ENCODE data around the gene CEP128.
"Not testable (repeated sequence)": the region's sequence is repeated elsewhere in the genome, so short reads cannot be mapped to it uniquely, and the experiment has no call there.

Gene CEP128

GRCh38 chr14:80923368-80923767 lies 18.2 kb downstream of the CEP128 start:
- DNase-seq (ENCODE audit: extremely low spot score), result no peak
- TF ChIP-seq L3MBTL2 (conservative IDR thresholded peaks at IDR 0.05) (no peak), NFRKB (IDR thresholded peaks at IDR 0.05) (no peak), CTBP1 (IDR thresholded peaks at IDR 0.05; ENCODE audit: borderline replicate concordance) (no peak), FOXA1 (IDR thresholded peaks at IDR 0.05) (no peak), TARDBP (IDR thresholded peaks at IDR 0.05) (no peak), SUZ12 (IDR thresholded peaks at IDR 0.05) (no peak), ZNF384 (IDR thresholded peaks at IDR 0.05) (no peak), ARNT (IDR thresholded peaks at IDR 0.05) (no peak), BHLHE40 (IDR thresholded peaks at IDR 0.05; ENCODE audit: borderline replicate concordance) (no peak), ELF4 (IDR thresholded peaks at IDR 0.05) (no peak), FOXM1 (IDR thresholded peaks at IDR 0.05; ENCODE audit: borderline replicate concordance) (no peak), LEF1 (IDR thresholded peaks at IDR 0.05; ENCODE audit: borderline replicate concordance) (no peak), FOXK2 (IDR thresholded peaks at IDR 0.05) (no peak), HDGF (IDR thresholded peaks at IDR 0.05; ENCODE audit: borderline replicate concordance) (no peak)
- TF ChIP-seq, protein P1, sequence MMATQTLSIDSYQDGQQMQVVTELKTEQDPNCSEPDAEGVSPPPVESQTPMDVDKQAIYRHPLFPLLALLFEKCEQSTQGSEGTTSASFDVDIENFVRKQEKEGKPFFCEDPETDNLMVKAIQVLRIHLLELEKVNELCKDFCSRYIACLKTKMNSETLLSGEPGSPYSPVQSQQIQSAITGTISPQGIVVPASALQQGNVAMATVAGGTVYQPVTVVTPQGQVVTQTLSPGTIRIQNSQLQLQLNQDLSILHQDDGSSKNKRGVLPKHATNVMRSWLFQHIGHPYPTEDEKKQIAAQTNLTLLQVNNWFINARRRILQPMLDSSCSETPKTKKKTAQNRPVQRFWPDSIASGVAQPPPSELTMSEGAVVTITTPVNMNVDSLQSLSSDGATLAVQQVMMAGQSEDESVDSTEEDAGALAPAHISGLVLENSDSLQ (IDR thresholded peaks at IDR 0.05), result no peak
- ChIA-PET POLR2A (interaction anchor here (1.5 kb wide), 1 partner anchor 17 kb away, joined by 3 read pairs; no protein-coding TSS in a partner anchor), CTCF (interaction anchor here (0.5 kb wide), 1 partner anchor 15 kb away, joined by 3 read pairs; no protein-coding TSS in a partner anchor)

DNA sequence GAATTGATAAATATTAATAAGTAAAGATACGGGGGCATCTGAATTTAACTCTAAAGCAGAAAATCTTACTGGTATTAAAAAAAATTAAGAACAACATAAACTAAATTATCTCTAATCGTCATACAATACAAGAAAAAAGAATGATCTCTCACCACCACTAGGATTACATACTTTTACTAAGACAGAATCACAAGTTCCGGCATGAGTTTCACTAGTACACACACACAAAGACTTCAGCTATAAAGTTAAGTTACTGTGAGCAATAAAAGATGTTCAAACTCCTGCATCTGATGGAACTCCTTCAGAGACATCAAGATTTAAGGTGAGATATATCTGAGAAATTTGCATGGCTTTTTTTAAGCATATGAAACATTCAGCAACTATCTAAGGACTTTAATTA lies 21.9 kb downstream of the CEP128 start:
- no peak for DNase-seq (ENCODE audit: extremely low spot score)
- ChIA-PET POLR2A (no interaction called here), CTCF (no interaction called here)
- TF ChIP-seq SUZ12 (IDR thresholded peaks at IDR 0.05) (no peak), LEF1 (IDR thresholded peaks at IDR 0.05; ENCODE audit: borderline replicate concordance) (no peak)

DNA sequence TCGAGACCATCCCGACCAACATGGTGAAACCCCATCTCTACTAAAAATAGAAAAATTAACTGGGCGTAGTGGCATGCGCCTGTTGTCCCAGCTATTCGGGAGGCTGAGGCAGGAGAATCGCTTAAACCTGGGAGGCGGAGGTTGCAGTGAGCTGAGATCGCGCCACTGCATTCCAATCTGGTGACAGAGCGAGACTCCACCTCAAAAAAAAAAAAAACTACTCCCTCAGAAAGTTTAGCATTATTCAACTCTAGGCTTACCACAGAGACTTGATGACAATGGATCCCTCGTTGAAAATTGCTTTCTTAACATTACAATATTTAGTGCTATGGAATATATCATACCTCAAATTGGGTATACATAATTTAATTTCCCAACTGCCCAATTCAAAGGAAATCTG lies 29.5 kb downstream of the CEP128 start:
- DNase-seq (ENCODE audit: extremely low spot score); CTCF ChIA-PET; POLR2A ChIA-PET: not testable (repeated sequence)

DNA sequence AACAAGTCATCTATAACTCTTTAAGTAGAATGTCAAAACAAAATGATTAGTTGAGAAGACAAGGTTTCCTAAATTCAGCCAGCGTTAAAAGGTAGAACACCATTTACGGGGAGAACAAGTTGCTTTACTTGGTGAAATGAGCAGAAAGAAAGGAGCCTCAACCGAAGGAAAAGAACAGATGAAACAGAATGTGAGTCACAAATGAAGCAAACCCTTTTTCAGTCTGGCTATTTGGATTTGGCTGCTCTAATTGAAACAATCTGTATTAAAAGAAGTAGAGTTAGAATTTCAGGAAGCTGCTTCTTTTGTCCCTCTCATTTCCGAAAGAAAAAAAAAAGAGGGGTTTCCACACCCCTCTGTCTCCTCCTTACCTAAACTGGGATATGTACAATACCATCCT lies 34.6 kb downstream of the CEP128 start:
- no peak for TF ChIP-seq CTBP1 (IDR thresholded peaks at IDR 0.05; ENCODE audit: borderline replicate concordance)
- no peak for TF ChIP-seq FOXM1 (IDR thresholded peaks at IDR 0.05; ENCODE audit: borderline replicate concordance)
- no peak for TF ChIP-seq BHLHE40 (IDR thresholded peaks at IDR 0.05; ENCODE audit: borderline replicate concordance)
- no peak for TF ChIP-seq FOXA1 (IDR thresholded peaks at IDR 0.05)
- TF ChIP-seq ARNT (IDR thresholded peaks at IDR 0.05), result no peak
- no peak for TF ChIP-seq ZNF384 (IDR thresholded peaks at IDR 0.05)
- TF ChIP-seq SP1 (IDR thresholded peaks at IDR 0.05), result no peak
- TF ChIP-seq, protein P1 (IDR thresholded peaks at IDR 0.05), result no peak
- ChIA-PET CTCF (no interaction called here), POLR2A (no interaction called here)
- no peak for DNase-seq (ENCODE audit: extremely low spot score)

- ChIA-PET POLR2A (no interaction called here), CTCF (no interaction called here)
- no peak for TF ChIP-seq BHLHE40 (IDR thresholded peaks at IDR 0.05; ENCODE audit: borderline replicate concordance)
- no peak for DNase-seq (ENCODE audit: extremely low spot score)
These were observed 35.2 kb downstream of the CEP128 start for GRCh38 chr14:80906336-80906735.

DNA sequence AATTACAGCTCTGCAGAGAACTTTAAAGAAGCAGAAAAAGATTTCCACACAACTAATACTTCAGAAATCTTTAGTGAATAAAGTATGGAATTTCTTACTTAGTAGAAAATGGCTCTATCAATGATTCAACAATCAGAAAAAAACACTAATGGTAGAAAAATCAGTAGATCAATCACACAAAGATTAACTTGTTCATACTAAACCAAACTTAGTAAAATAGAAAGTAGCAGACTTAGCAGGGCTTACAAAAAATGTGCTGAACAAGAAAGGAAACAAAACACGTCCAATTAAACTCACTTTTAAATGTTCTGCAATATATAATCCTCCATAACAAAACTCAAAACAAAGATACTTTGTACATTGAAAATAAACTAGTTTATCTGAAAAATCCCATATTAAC lies 38.9 kb downstream of the CEP128 start:
- DNase-seq (ENCODE audit: extremely low spot score), result no peak
- CTCF ChIA-PET, result no interaction called here
- TF ChIP-seq ARNT (IDR thresholded peaks at IDR 0.05) (no peak), NFRKB (IDR thresholded peaks at IDR 0.05) (no peak)
- POLR2A ChIA-PET, result no interaction called here

- ChIA-PET POLR2A (no interaction called here), CTCF (no interaction called here)
- no peak for DNase-seq (ENCODE audit: extremely low spot score)
- TF ChIP-seq ELF4 (IDR thresholded peaks at IDR 0.05) (no peak), SUZ12 (IDR thresholded peaks at IDR 0.05) (no peak), FOXA1 (IDR thresholded peaks at IDR 0.05) (no peak), FOXK2 (IDR thresholded peaks at IDR 0.05) (no peak), LEF1 (IDR thresholded peaks at IDR 0.05; ENCODE audit: borderline replicate concordance) (no peak), SP1 (IDR thresholded peaks at IDR 0.05) (no peak), TARDBP (IDR thresholded peaks at IDR 0.05) (no peak), L3MBTL2 (conservative IDR thresholded peaks at IDR 0.05) (no peak), ARNT (IDR thresholded peaks at IDR 0.05) (no peak), FOXM1 (IDR thresholded peaks at IDR 0.05; ENCODE audit: borderline replicate concordance) (no peak), HDGF (IDR thresholded peaks at IDR 0.05; ENCODE audit: borderline replicate concordance) (no peak), ZNF384 (IDR thresholded peaks at IDR 0.05) (no peak), BHLHE40 (IDR thresholded peaks at IDR 0.05; ENCODE audit: borderline replicate concordance) (no peak), NFRKB (IDR thresholded peaks at IDR 0.05) (no peak), CTBP1 (IDR thresholded peaks at IDR 0.05; ENCODE audit: borderline replicate concordance) (no peak)
- TF ChIP-seq, protein P1 (IDR thresholded peaks at IDR 0.05), result no peak
These were observed 39.7 kb downstream of the CEP128 start for GRCh38 chr14:80901822-80902221.

GRCh38 chr14:80901260-80901659 lies 40.3 kb downstream of the CEP128 start:
- CTCF ChIA-PET, result no interaction called here
- no peak for DNase-seq (ENCODE audit: extremely low spot score)
- no peak for TF ChIP-seq CTBP1 (IDR thresholded peaks at IDR 0.05; ENCODE audit: borderline replicate concordance)
- no peak for TF ChIP-seq ELF4 (IDR thresholded peaks at IDR 0.05)
- no peak for TF ChIP-seq ARNT (IDR thresholded peaks at IDR 0.05)
- TF ChIP-seq FOXM1 (IDR thresholded peaks at IDR 0.05; ENCODE audit: borderline replicate concordance), result no peak
- TF ChIP-seq BHLHE40 (IDR thresholded peaks at IDR 0.05; ENCODE audit: borderline replicate concordance), result no peak
- POLR2A ChIA-PET, result no interaction called here

Data from HEK293T (cell line).